ENCODE data around the gene RTN1. TPM values are rescaled to one million over a fixed set of nuclear protein-coding genes. Genes with fewer than 3 reads are reported as not detected.

RTN1 gene
- total and polyA plus RNA-seq, 2 experiments from 2014 or later: 4.2 to 4.3 TPM

DNA sequence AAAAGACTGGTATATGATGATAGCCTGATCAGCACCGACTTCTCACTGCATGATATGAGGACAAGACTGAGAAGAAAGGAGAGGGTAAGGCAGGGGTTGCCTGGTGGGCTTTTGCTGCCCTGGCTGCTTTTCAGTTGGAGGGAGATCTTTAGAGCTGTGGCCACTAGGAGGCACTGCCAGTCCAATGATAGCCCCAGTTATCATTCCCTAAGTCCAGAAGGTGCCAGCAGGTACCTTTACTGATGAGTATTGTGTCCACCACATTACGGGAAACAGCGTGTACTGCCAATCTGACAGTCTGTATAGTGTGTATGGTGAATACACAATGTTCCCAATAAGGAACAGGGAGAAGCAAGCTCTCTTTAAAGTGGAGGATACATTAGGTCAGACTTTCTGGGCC is 238.2 kb downstream of the RTN1 start (continued):
- TF ChIP-seq, protein P1, sequence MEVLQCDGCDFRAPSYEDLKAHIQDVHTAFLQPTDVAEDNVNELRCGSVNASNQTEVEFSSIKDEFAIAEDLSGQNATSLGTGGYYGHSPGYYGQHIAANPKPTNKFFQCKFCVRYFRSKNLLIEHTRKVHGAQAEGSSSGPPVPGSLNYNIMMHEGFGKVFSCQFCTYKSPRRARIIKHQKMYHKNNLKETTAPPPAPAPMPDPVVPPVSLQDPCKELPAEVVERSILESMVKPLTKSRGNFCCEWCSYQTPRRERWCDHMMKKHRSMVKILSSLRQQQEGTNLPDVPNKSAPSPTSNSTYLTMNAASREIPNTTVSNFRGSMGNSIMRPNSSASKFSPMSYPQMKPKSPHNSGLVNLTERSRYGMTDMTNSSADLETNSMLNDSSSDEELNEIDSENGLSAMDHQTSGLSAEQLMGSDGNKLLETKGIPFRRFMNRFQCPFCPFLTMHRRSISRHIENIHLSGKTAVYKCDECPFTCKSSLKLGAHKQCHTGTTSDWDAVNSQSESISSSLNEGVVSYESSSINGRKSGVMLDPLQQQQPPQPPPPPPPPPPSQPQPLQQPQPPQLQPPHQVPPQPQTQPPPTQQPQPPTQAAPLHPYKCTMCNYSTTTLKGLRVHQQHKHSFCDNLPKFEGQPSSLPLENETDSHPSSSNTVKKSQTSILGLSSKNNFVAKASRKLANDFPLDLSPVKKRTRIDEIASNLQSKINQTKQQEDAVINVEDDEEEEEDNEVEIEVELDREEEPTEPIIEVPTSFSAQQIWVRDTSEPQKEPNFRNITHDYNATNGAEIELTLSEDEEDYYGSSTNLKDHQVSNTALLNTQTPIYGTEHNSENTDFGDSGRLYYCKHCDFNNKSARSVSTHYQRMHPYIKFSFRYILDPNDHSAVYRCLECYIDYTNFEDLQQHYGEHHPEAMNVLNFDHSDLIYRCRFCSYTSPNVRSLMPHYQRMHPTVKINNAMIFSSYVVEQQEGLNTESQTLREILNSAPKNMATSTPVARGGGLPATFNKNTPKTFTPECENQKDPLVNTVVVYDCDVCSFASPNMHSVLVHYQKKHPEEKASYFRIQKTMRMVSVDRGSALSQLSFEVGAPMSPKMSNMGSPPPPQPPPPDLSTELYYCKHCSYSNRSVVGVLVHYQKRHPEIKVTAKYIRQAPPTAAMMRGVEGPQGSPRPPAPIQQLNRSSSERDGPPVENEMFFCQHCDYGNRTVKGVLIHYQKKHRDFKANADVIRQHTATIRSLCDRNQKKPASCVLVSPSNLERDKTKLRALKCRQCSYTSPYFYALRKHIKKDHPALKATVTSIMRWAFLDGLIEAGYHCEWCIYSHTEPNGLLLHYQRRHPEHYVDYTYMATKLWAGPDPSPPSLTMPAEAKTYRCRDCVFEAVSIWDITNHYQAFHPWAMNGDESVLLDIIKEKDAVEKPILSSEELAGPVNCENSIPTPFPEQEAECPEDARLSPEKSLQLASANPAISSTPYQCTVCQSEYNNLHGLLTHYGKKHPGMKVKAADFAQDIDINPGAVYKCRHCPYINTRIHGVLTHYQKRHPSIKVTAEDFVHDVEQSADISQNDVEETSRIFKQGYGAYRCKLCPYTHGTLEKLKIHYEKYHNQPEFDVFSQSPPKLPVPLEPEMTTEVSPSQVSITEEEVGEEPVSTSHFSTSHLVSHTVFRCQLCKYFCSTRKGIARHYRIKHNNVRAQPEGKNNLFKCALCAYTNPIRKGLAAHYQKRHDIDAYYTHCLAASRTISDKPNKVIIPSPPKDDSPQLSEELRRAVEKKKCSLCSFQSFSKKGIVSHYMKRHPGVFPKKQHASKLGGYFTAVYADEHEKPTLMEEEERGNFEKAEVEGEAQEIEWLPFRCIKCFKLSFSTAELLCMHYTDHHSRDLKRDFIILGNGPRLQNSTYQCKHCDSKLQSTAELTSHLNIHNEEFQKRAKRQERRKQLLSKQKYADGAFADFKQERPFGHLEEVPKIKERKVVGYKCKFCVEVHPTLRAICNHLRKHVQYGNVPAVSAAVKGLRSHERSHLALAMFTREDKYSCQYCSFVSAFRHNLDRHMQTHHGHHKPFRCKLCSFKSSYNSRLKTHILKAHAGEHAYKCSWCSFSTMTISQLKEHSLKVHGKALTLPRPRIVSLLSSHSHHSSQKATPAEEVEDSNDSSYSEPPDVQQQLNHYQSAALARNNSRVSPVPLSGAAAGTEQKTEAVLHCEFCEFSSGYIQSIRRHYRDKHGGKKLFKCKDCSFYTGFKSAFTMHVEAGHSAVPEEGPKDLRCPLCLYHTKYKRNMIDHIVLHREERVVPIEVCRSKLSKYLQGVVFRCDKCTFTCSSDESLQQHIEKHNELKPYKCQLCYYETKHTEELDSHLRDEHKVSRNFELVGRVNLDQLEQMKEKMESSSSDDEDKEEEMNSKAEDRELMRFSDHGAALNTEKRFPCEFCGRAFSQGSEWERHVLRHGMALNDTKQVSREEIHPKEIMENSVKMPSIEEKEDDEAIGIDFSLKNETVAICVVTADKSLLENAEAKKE (CRISPR knock-in tag; IDR thresholded peaks at IDR 0.05): no peak

GRCh38 chr14:59631237-59631636 is 239.3 kb downstream of the RTN1 start:
- Histone ChIP-seq H3K79me2 (replicated peaks; ENCODE audit: insufficient read depth) (no peaks in the 10 kb centered on the region), H3K36me3 (ENCODE audit: insufficient read depth) (no peaks in the 10 kb centered on the region)
- no peak overlapping the region for H3K27ac Mint-ChIP-seq

More at GRCh38 chr14:59631237-59631636, 239.3 kb downstream of the RTN1 start:
- H3K27me3 ChIP-seq (ENCODE audit: insufficient read depth): peaks cover 11% of the 10 kb centered on the region
- peaks cover 9% of the 10 kb centered on the region for H3K27me3 Mint-ChIP-seq (ENCODE audit: insufficient read depth, low read depth, poor library complexity)
- DNase-seq (ENCODE audit: low spot score): peak; percentile 81
- H3F3A ChIP-seq (replicated peaks; ENCODE audit: low read depth): no peaks in the 10 kb centered on the region
- peaks cover 9% of the 10 kb centered on the region; the same call in 1 of the 2 replicates for H3K4me1 ChIP-seq (ENCODE audit: insufficient read depth)
- peak overlapping the region; percentile 96 for H3K4me2 ChIP-seq
- H3K9me3 Mint-ChIP-seq: no peaks in the 10 kb centered on the region
- peak overlapping the region; percentile 89 for H3K4me3 ChIP-seq
- no peak overlapping the region for H3K27ac ChIP-seq (ENCODE audit: low read depth)
- peaks cover 12% of the 10 kb centered on the region; the same call in 2 of the 3 replicates for H3K4me1 Mint-ChIP-seq
- peak overlapping the region; percentile 89 for H2AFZ ChIP-seq
- H4K20me1 ChIP-seq (replicated peaks; ENCODE audit: insufficient read depth): no peaks in the 10 kb centered on the region
- peak overlapping the region; percentile 75 for H3K4me3 Mint-ChIP-seq
- TF ChIP-seq, protein P1 (CRISPR knock-in tag; IDR thresholded peaks at IDR 0.05): no peak
- TF ChIP-seq CREB1 (CRISPR knock-in tag; IDR thresholded peaks at IDR 0.05; ENCODE audit: low read depth) (no peak), EZH2phosphoT487 (IDR thresholded peaks at IDR 0.05; ENCODE audit: unreplicated experiment) (no peak), ZNF331 (CRISPR knock-in tag; IDR thresholded peaks at IDR 0.05; ENCODE audit: low read depth) (no peak), STAT1 (IDR thresholded peaks at IDR 0.05; ENCODE audit: unreplicated experiment) (no peak), CTCF (conservative IDR thresholded peaks at IDR 0.05; ENCODE audit: low read depth in 2 of 2) (peak; percentile 67 to 74)
- H3K36me3 Mint-ChIP-seq (ENCODE audit: low read depth): no peaks in the 10 kb centered on the region
- peak; percentile 72 for ATAC-seq
- no peaks in the 10 kb centered on the region for H3K9me2 ChIP-seq (ENCODE audit: insufficient read depth)
